GM23248 (cell line): Measurements from ENCODE around the gene LRRC75A.

Source experiments
- EZH2 ChIP-seq: fragments of 200-600 bp; sonication (generic); IDR thresholded peaks from 2 replicates; pipeline ENCODE4 v1.6.1; 2018; ENCODE audit warnings: antibody characterized with exemption, mild to moderate bottlenecking; ENCODE audit not compliant: insufficient read depth, poor library complexity, severe bottlenecking
- EZH2phosphoT487 ChIP-seq: fragments of 200-600 bp; sonication (generic); IDR thresholded peaks from 2 replicates; pipeline ENCODE4 v1.6.1; 2018; ENCODE audit warnings: antibody characterized with exemption, moderate library complexity, mild to moderate bottlenecking, low read depth; ENCODE audit not compliant: insufficient read depth

- TF ChIP-seq EZH2 (no peak), EZH2phosphoT487 (no peak)
Measured at GRCh38 chr17:16449121-16449570, 42.8 kb downstream of the LRRC75A start.
